ENCODE data around the gene SLC5A9.

SLC5A9 gene

GRCh38 chr1:48251821-48252220 is 29.3 kb downstream of the SLC5A9 start:
- Histone ChIP-seq H4K20me1 (ENCODE audit: low read depth, low read length) (no peaks in the 10 kb centered on the region), H3K27ac (ENCODE audit: low read depth, low read length) (no peak overlapping the region), H3K9me2 (replicated peaks; ENCODE audit: insufficient read depth, low read length) (no peaks in the 10 kb centered on the region), H3K36me3 (ENCODE audit: low read length) (no peaks in the 10 kb centered on the region), H3K4me3 (ENCODE audit: insufficient read depth, low read length, poor library complexity, severe bottlenecking) (no peak overlapping the region), H3K9me3 (ENCODE audit: insufficient read depth, low read length) (no peaks in the 10 kb centered on the region), H3K9ac (ENCODE audit: low read length) (no peak overlapping the region), H3K27me3 (ENCODE audit: low read length) (no peaks in the 10 kb centered on the region), H3F3A (ENCODE audit: insufficient read depth) (no peaks in the 10 kb centered on the region), H3K79me2 (ENCODE audit: insufficient read depth, low read length) (no peaks in the 10 kb centered on the region), H2AFZ (ENCODE audit: low read depth, low read length, severe bottlenecking) (no peak overlapping the region), H3K4me2 (ENCODE audit: low read depth, low read length, poor library complexity, severe bottlenecking) (no peak overlapping the region)
- TF ChIP-seq CTCF (IDR thresholded peaks at IDR 0.05; ENCODE audit: insufficient read depth, low read length, poor library complexity, severe bottlenecking) (no peak), EZH2phosphoT487 (conservative IDR thresholded peaks at IDR 0.05; ENCODE audit: low read length) (no peak)

DNA sequence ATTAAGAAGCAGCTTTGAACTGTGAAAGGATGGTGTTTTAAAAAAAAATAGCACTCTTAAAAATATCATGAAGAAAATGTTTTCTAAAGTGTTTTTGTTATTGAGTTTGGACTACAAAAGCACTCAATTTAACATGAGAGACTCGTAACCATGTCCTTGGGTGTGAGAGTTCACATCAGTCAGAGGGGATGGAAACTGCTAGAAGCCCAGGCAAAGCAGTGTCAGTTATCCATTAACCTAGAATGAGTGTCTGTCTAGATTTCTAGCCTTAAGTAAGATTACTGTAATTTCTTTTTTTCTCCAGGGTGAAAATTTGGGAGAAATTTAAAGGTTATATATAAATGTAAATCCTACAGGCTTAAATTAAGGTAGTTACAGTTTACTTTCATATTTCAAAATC is 31.7 kb downstream of the SLC5A9 start:
- no peak overlapping the region for H2AFZ ChIP-seq (ENCODE audit: low read depth, low read length, severe bottlenecking)
- no peak for TF ChIP-seq CTCF (IDR thresholded peaks at IDR 0.05; ENCODE audit: insufficient read depth, low read length, poor library complexity, severe bottlenecking)
- no peak for TF ChIP-seq EZH2phosphoT487 (conservative IDR thresholded peaks at IDR 0.05; ENCODE audit: low read length)
- H3K9me2 ChIP-seq (replicated peaks; ENCODE audit: insufficient read depth, low read length): no peaks in the 10 kb centered on the region
- H3K9me3 ChIP-seq (ENCODE audit: insufficient read depth, low read length): no peaks in the 10 kb centered on the region
- H3K27ac ChIP-seq (ENCODE audit: low read depth, low read length): no peak overlapping the region
- H3F3A ChIP-seq (ENCODE audit: insufficient read depth): no peaks in the 10 kb centered on the region
- H3K9ac ChIP-seq (ENCODE audit: low read length): no peak overlapping the region
- H3K4me3 ChIP-seq (ENCODE audit: insufficient read depth, low read length, poor library complexity, severe bottlenecking): no peak overlapping the region
- H3K4me2 ChIP-seq (ENCODE audit: low read depth, low read length, poor library complexity, severe bottlenecking): no peak overlapping the region
- H4K20me1 ChIP-seq (ENCODE audit: low read depth, low read length): no peaks in the 10 kb centered on the region
- H3K36me3 ChIP-seq (ENCODE audit: low read length): no peaks in the 10 kb centered on the region
- no peaks in the 10 kb centered on the region for H3K79me2 ChIP-seq (ENCODE audit: insufficient read depth, low read length)
- H3K27me3 ChIP-seq (ENCODE audit: low read length): no peaks in the 10 kb centered on the region

- TF ChIP-seq CTCF (IDR thresholded peaks at IDR 0.05; ENCODE audit: insufficient read depth, low read length, poor library complexity, severe bottlenecking): no peak
- TF ChIP-seq EZH2phosphoT487 (conservative IDR thresholded peaks at IDR 0.05; ENCODE audit: low read length): no peak
- Histone ChIP-seq H3K9ac (ENCODE audit: low read length) (no peak overlapping the region), H3K9me3 (ENCODE audit: insufficient read depth, low read length) (no peaks in the 10 kb centered on the region), H3K9me2 (replicated peaks; ENCODE audit: insufficient read depth, low read length) (no peaks in the 10 kb centered on the region), H3K27ac (ENCODE audit: low read depth, low read length) (no peak overlapping the region), H4K20me1 (ENCODE audit: low read depth, low read length) (no peaks in the 10 kb centered on the region), H3K79me2 (ENCODE audit: insufficient read depth, low read length) (no peaks in the 10 kb centered on the region), H3F3A (ENCODE audit: insufficient read depth) (no peaks in the 10 kb centered on the region), H3K36me3 (ENCODE audit: low read length) (no peaks in the 10 kb centered on the region), H2AFZ (ENCODE audit: low read depth, low read length, severe bottlenecking) (no peak overlapping the region), H3K27me3 (ENCODE audit: low read length) (no peaks in the 10 kb centered on the region), H3K4me3 (ENCODE audit: insufficient read depth, low read length, poor library complexity, severe bottlenecking) (no peak overlapping the region), H3K4me2 (ENCODE audit: low read depth, low read length, poor library complexity, severe bottlenecking) (no peak overlapping the region)
Observed at GRCh38 chr1:48258106-48258505, 35.6 kb downstream of the SLC5A9 start.
